HepG2 (cell line): ENCODE results near the gene NKX1-1. TPM values are rescaled to one million over a fixed set of nuclear protein-coding genes. Genes with fewer than 3 reads are reported as not detected.

ENCODE experiments used
- ATAC-seq: fragments of 200-7000 bp; cut with Tn5 transposase; 3 replicates; pipeline ENCODE4 v1.9.1; 2020; ENCODE audit warnings: mild to moderate bottlenecking, moderate library complexity
- BruUV-seq: library from RNA; stranded (reverse); fragments of 400-500 nt; replicated peaks from 2 replicates; lab custom pipeline; 2021; lab: Mats Ljungman, UMichigan
- CTCF ChIA-PET: fragments of 300-600 bp; formaldehyde crosslinking; extraction: SDS; loops from one replicate; lab custom pipeline; 2021; ENCODE audit warnings: low total read pairs, inconsistent platforms, low intra/inter-chr PET ratio; lab: Yijun Ruan, JAX
- POLR2A ChIA-PET: fragments of 350-600 bp; sonication (Branson Sonifier 250); formaldehyde crosslinking; loops from one replicate; lab custom pipeline; 2020; ENCODE audit warnings: antibody characterized with exemption, inconsistent platforms; lab: Yijun Ruan, JAX
- DNase-seq: peaks from one replicate; pipeline ENCODE4 v3.0.0-alpha.2; 2015; ENCODE audit warnings: low spot score
- FAIRE-seq: peaks from 3 replicates; lab custom pipeline; 2011; peaks lifted over from hg19 to GRCh38; lab: Jason Lieb, UNC
- H2AFZ ChIP-seq: one replicate; pipeline ENCODE4 v1.6.1; 2011; ENCODE audit warnings: low read length, inconsistent platforms
- H3K27ac ChIP-seq: fragments of 300-600 bp; 3 replicates; pipeline ENCODE4 v1.8.0; 2011; ENCODE audit warnings: mixed run types, mild to moderate bottlenecking, mixed read lengths, low read length, inconsistent platforms; ENCODE audit not compliant: insufficient read depth; ENCODE audit errors: extremely low read length
- H3K27me3 ChIP-seq, 2 experiments: fragments of 200-600 bp in 1 of 2; 2 replicates in 1 of 2; 3 replicates in 1 of 2; pipeline versions ENCODE4 v1.6.0 to v1.8.0; 2011; ENCODE audit warnings: low read length in 2 of 2, mild to moderate bottlenecking in 2 of 2, moderate library complexity in 2 of 2, inconsistent platforms in 1 of 2; ENCODE audit not compliant: insufficient read depth in 2 of 2, control insufficient read depth in 1 of 2
- H3K36me3 ChIP-seq, 2 experiments: fragments of 200-600 bp in 1 of 2; replicated peaks in 1 of 2; 2 replicates in 1 of 2; 3 replicates in 1 of 2; pipeline versions ENCODE4 v1.5.1 to v1.8.0; 2011; ENCODE audit warnings: low read length in 2 of 2, inconsistent platforms in 1 of 2; ENCODE audit not compliant: insufficient read depth in 2 of 2, control insufficient read depth in 1 of 2
- H3K4me1 ChIP-seq: 2 replicates; pipeline ENCODE4 v1.5.1; 2012; ENCODE audit warnings: low read length, inconsistent platforms; ENCODE audit not compliant: insufficient read depth
- H3K4me2 ChIP-seq: 2 replicates; pipeline ENCODE4 v1.6.0; 2011; ENCODE audit warnings: low read depth, low read length, inconsistent platforms
- H3K4me3 ChIP-seq, 3 experiments: fragments of 200-600 bp in 1 of 3; sonication (generic), shearing (Covaris generic) in 1 of 3; replicated peaks in 1 of 3; 2 replicates each; pipeline ENCODE4 v1.5.1; 2011 to 2016; ENCODE audit warnings: low read length in 3 of 3, inconsistent platforms in 2 of 3, low read depth in 2 of 3, mild to moderate bottlenecking in 2 of 3, control low read depth in 1 of 3, mixed read lengths in 1 of 3; ENCODE audit not compliant: insufficient read depth in 1 of 3
- H3K79me2 ChIP-seq: one replicate; pipeline ENCODE4 v1.6.1; 2011; ENCODE audit warnings: low read length, inconsistent platforms; ENCODE audit not compliant: insufficient read depth
- H3K9ac ChIP-seq: 2 replicates; pipeline ENCODE4 v1.6.0; 2011; ENCODE audit warnings: mild to moderate bottlenecking, low read depth, low read length, inconsistent platforms; ENCODE audit not compliant: insufficient read depth
- H3K9me3 ChIP-seq: 2 replicates; pipeline ENCODE4 v1.5.1; 2012; ENCODE audit warnings: mild to moderate bottlenecking, low read length
- H4K20me1 ChIP-seq: 2 replicates; pipeline ENCODE4 v1.6.0; 2011; ENCODE audit warnings: inconsistent platforms, mild to moderate bottlenecking, low read length, moderate library complexity; ENCODE audit not compliant: insufficient read depth
- ATF7-NPFF ChIP-seq: sonication (generic); formaldehyde crosslinking; IDR thresholded peaks from 2 replicates; pipeline ENCODE4 v1.8.1; 2023; ENCODE audit warnings: mild to moderate bottlenecking, low read depth, missing genetic modification reagents, moderate library complexity
- CHD2 ChIP-seq: IDR thresholded peaks from 2 replicates; pipeline ENCODE4 v1.6.1; 2011; ENCODE audit warnings: low read depth, low read length, improper control_type of control experiment
- DRAP1 ChIP-seq: IDR thresholded peaks from 2 replicates; pipeline ENCODE4 v1.6.1; 2016; ENCODE audit warnings: missing genetic modification reagents, missing compliant biosample characterization
- HNF4G ChIP-seq, 2 experiments: sonication (generic) in 1 of 2; formaldehyde crosslinking in 1 of 2; IDR thresholded peaks; 2 replicates each; pipeline versions ENCODE4 v1.4.0 to v1.6.1; 2011 to 2020; ENCODE audit warnings: borderline replicate concordance in 2 of 2, low read depth in 2 of 2, mild to moderate bottlenecking in 2 of 2, low read length in 1 of 2, missing genetic modification reagents in 1 of 2, moderate library complexity in 1 of 2
- HOXA3 ChIP-seq: sonication (generic); formaldehyde crosslinking; IDR thresholded peaks from 2 replicates; pipeline ENCODE4 v1.5.0; 2020; ENCODE audit warnings: missing genetic modification reagents
- HOXD1 ChIP-seq: sonication (generic); formaldehyde crosslinking; IDR thresholded peaks from 2 replicates; pipeline ENCODE4 v1.5.0; 2020; ENCODE audit warnings: missing genetic modification reagents
- MTF1 ChIP-seq: sonication (generic); formaldehyde crosslinking; IDR thresholded peaks from 2 replicates; pipeline ENCODE4 v1.5.0; 2020; ENCODE audit warnings: missing genetic modification reagents
- NFYB ChIP-seq: sonication (generic); formaldehyde crosslinking; IDR thresholded peaks from 2 replicates; pipeline ENCODE4 v1.4.0; 2020; ENCODE audit warnings: missing genetic modification reagents
- PAX8 ChIP-seq: sonication (generic); formaldehyde crosslinking; IDR thresholded peaks from 2 replicates; pipeline ENCODE4 v1.8.0; 2022; ENCODE audit warnings: mild to moderate bottlenecking, missing genetic modification reagents, borderline replicate concordance
- PHF5A ChIP-seq: IDR thresholded peaks from one replicate; pipeline ENCODE4 v1.6.1; 2018; ENCODE audit warnings: low read depth, missing genetic modification reagents; ENCODE audit not compliant: unreplicated experiment
- PLRG1 ChIP-seq: fragments of 450-650 bp; conservative IDR thresholded peaks from 2 replicates; pipeline ENCODE4 v1.6.1; 2016
- TCF12 ChIP-seq, 2 experiments: fragments of 450-650 bp in 1 of 2; sonication (generic) in 1 of 2; formaldehyde crosslinking in 1 of 2; IDR thresholded peaks; 2 replicates each; pipeline versions ENCODE4 v1.6.1 to v1.8.0; 2017 to 2022; ENCODE audit warnings: antibody characterized with exemption in 1 of 2, mild to moderate bottlenecking in 1 of 2, missing genetic modification reagents in 1 of 2, moderate library complexity in 1 of 2
- ZFP1 ChIP-seq: IDR thresholded peaks from 2 replicates; pipeline ENCODE4 v1.6.1; 2016
- ZNF326 ChIP-seq: sonication (generic); formaldehyde crosslinking; IDR thresholded peaks from 2 replicates; pipeline ENCODE4 v1.4.0; 2020; ENCODE audit warnings: missing genetic modification reagents, borderline replicate concordance
- ZNF335 ChIP-seq: sonication (generic); formaldehyde crosslinking; IDR thresholded peaks from 2 replicates; pipeline ENCODE4 v1.4.0; 2020; ENCODE audit warnings: missing genetic modification reagents
- ZNF33A ChIP-seq: sonication (generic); formaldehyde crosslinking; IDR thresholded peaks from 2 replicates; pipeline ENCODE4 v1.5.1; 2020; ENCODE audit warnings: missing genetic modification reagents, mild to moderate bottlenecking, moderate library complexity, borderline replicate concordance
- ZNF431 ChIP-seq: sonication (generic); formaldehyde crosslinking; IDR thresholded peaks from 2 replicates; pipeline ENCODE4 v1.9.0; 2022; ENCODE audit warnings: missing genetic modification reagents, low read depth, mild to moderate bottlenecking, borderline replicate concordance
- ZNF496 ChIP-seq: sonication (generic); formaldehyde crosslinking; IDR thresholded peaks from 2 replicates; pipeline ENCODE4 v1.8.1; 2023; ENCODE audit warnings: mild to moderate bottlenecking, moderate library complexity, missing genetic modification reagents; ENCODE audit not compliant: insufficient replicate concordance
- WGBS: methylation state at CpG from one replicate; pipeline ENCODE4 v1.1.6; 2017; ENCODE audit warnings: low lambda C conversion rate; 5-methylcytosine and 5-hydroxymethylcytosine counted together
- in situ Hi-C: cut with HindIII; loops from 2 replicates; pipeline ENCODE4 v1.10.0; 2017; ENCODE audit warnings: low pct_unique_long_range_greater_than_20kb; ENCODE audit not compliant: extremely low pct_ligation_motif_present
- intact Hi-C: fragments of 100-400 bp; cut with micrococcal nuclease; formaldehyde crosslinking; loops from one replicate; pipeline ENCODE4 v1.10.0; 2022; ENCODE audit not compliant: unreplicated experiment
- polyA plus RNA-seq, 8 experiments: library from polyadenylated mRNA; depleted of rRNA in 3 of 8; stranded (reverse) in 7 of 8; unstranded in 1 of 8; fragments of >200 nt; fragmentation: Illumina TruSeq in 4 of 8; extraction: Trizol in 4 of 8; gene quantifications; 2 replicates each; pipeline versions ENCODE4 v1.2.1 to v1.2.3, GENCODE V29; 2011 to 2016; ENCODE audit warnings: low read depth in 4 of 8, missing spikeins in 1 of 8, mixed read lengths in 1 of 8; ENCODE audit not compliant: insufficient read depth in 1 of 8
- total RNA-seq, 5 experiments: library from RNA; depleted of rRNA; stranded (reverse); fragments of >200 nt; fragmentation: Illumina TruSeq; extraction: Trizol; gene quantifications; 2 replicates each; pipeline ENCODE4 v1.2.3, GENCODE V29; 2016; ENCODE audit warnings: low read depth in 1 of 5

The NKX1-1 gene
- total and polyA plus RNA-seq, 2 of the 13 experiments (the other 11 are each of a cell fraction or from before 2014, with no cell fraction given), result not detected

DNA sequence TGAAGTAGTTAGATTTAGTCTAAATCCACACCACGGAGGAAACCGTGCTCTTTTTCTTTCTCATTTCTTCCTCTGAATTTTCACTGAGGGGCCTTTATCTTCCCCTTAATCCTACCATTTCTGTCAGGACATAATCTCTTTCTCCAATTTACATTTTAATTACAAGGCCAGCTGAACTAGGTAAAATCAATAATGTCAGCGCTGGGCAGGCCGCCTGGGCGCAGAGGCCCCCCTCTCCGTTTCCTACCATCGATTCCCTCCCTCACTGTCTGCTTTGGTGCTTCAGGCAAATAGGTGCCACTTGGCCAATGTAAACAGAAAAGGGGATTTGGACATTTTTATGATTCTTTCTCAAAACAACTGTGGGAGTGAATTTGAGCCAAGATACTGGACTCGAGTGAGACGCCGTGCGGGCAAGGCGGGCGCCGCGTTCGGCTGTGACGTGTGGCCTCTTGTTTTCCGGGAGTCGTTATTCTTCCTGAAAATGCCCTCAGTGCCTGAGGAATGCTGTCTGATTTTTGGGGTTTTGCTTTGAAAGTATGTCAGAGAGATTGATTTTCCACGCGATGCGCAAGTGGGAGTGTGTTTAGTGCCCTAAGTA, 36.7 kb downstream of the NKX1-1 start:
- H4K20me1 ChIP-seq, result no peaks in the 10 kb centered on the region
- FAIRE-seq, result no peak
- 97% methylated on average over 22 of the region's 22 CpGs for WGBS
- H3K27ac ChIP-seq, result no peak overlapping the region
- no peak for ATAC-seq
- H3K79me2 ChIP-seq, result no peaks in the 10 kb centered on the region
- H3K36me3 ChIP-seq, result peaks cover 4 to 30% of the 10 kb centered on the region in 2 experiments; a peak in 4 of 5 replicates
- ChIA-PET POLR2A (no interaction called here), CTCF (no interaction called here)
- H3K9me3 ChIP-seq, result no peaks in the 10 kb centered on the region
- DNase-seq, result no peak
- in situ Hi-C loops, result no loop called here
- no peak overlapping the region for H3K4me3 ChIP-seq
- H2AFZ ChIP-seq, result no peak overlapping the region
- no peaks in the 10 kb centered on the region for H3K27me3 ChIP-seq
- no peaks in the 10 kb centered on the region for H3K4me1 ChIP-seq
- intact Hi-C loops, result no loop called here
- H3K4me2 ChIP-seq, result no peak overlapping the region
- TF ChIP-seq PLRG1 (no peak), ZNF335 (CRISPR knock-in tag) (no peak), ZNF326 (CRISPR knock-in tag) (no peak), ATF7-NPFF (CRISPR knock-in tag) (no peak), DRAP1 (CRISPR knock-in tag) (no peak), ZNF431 (CRISPR knock-in tag) (no peak), PHF5A (no peak), PAX8 (CRISPR knock-in tag) (no peak), TCF12 (IDR thresholded peaks at IDR 0.05) (no peak), TCF12 (CRISPR knock-in tag; IDR thresholded peaks at IDR 0.05) (no peak), HNF4G (IDR thresholded peaks at IDR 0.05; ENCODE audit: borderline replicate concordance, low read depth, low read length) (no peak), HNF4G (CRISPR knock-in tag; IDR thresholded peaks at IDR 0.05; ENCODE audit: borderline replicate concordance, low read depth) (no peak), ZNF496 (no peak), HOXA3 (CRISPR knock-in tag) (no peak), MTF1 (no peak), ZNF33A (no peak), CHD2 (no peak), NFYB (CRISPR knock-in tag) (no peak), HOXD1 (CRISPR knock-in tag) (no peak), ZFP1 (CRISPR knock-in tag) (no peak)
- BruUV-seq, result no TSS peak
- no peak overlapping the region for H3K9ac ChIP-seq
